HepG2 (cell line): ENCODE data around the gene ERP44. TPM values are rescaled to one million over a fixed set of nuclear protein-coding genes. Genes with fewer than 3 reads are reported as not detected.
A peak's percentile ranks its signal among the peaks of the same experiment; 100 is the strongest.

Experiments used
- ATF7 ChIP-seq, 2 experiments: fragments of 450-650 bp in 1 of 2; sonication (generic) in 1 of 2; formaldehyde crosslinking in 1 of 2; IDR thresholded peaks; 2 replicates each; pipeline versions ENCODE4 v1.4.0 to v1.6.1; 2016 to 2020; ENCODE audit warnings: antibody characterized with exemption in 1 of 2, mild to moderate bottlenecking in 1 of 2, missing genetic modification reagents in 1 of 2
- ELF3 ChIP-seq: IDR thresholded peaks from 2 replicates; pipeline ENCODE4 v1.6.1; 2016; ENCODE audit warnings: missing genetic modification reagents, missing compliant biosample characterization
- ETV5 ChIP-seq: IDR thresholded peaks from 2 replicates; pipeline ENCODE4 v1.6.1; 2018; ENCODE audit warnings: missing biosample characterization, missing genetic modification reagents, inconsistent platforms, borderline replicate concordance
- IKZF1 ChIP-seq: fragments of 450-650 bp; IDR thresholded peaks from 2 replicates; pipeline ENCODE4 v1.7.1; 2016
- PHF8 ChIP-seq: sonication (generic); formaldehyde crosslinking; IDR thresholded peaks from 2 replicates; pipeline ENCODE4 v1.5.0; 2020; ENCODE audit warnings: missing genetic modification reagents
- PRDM10 ChIP-seq: sonication (generic); formaldehyde crosslinking; IDR thresholded peaks from 2 replicates; pipeline ENCODE4 v1.4.0; 2020; ENCODE audit warnings: low read depth, missing genetic modification reagents
- RAD51 ChIP-seq: fragments of 450-650 bp; IDR thresholded peaks from 2 replicates; pipeline ENCODE4 v1.6.1; 2016; ENCODE audit warnings: borderline replicate concordance
- RFX3 ChIP-seq: IDR thresholded peaks from 2 replicates; pipeline ENCODE4 v1.6.1; 2016; ENCODE audit warnings: missing biosample characterization, missing genetic modification reagents
- ZNF142 ChIP-seq: sonication (generic); formaldehyde crosslinking; IDR thresholded peaks from 2 replicates; pipeline ENCODE4 v1.4.0; 2020; ENCODE audit warnings: missing genetic modification reagents
- ZNF225 ChIP-seq: sonication (generic); formaldehyde crosslinking; IDR thresholded peaks from 2 replicates; pipeline ENCODE4 v1.4.0; 2020; ENCODE audit warnings: mild to moderate bottlenecking, missing genetic modification reagents
- ZNF292 ChIP-seq: sonication (generic); formaldehyde crosslinking; IDR thresholded peaks from 2 replicates; pipeline ENCODE4 v1.8.1; 2022; ENCODE audit warnings: mild to moderate bottlenecking, low read depth, missing genetic modification reagents, borderline replicate concordance
- ZNF558 ChIP-seq: sonication (generic); formaldehyde crosslinking; IDR thresholded peaks from 2 replicates; pipeline ENCODE4 v1.9.0; 2022; ENCODE audit warnings: mild to moderate bottlenecking, missing genetic modification reagents, borderline replicate concordance
- polyA plus RNA-seq, 8 experiments: library from polyadenylated mRNA; depleted of rRNA in 3 of 8; stranded (reverse) in 7 of 8; unstranded in 1 of 8; fragments of >200 nt; fragmentation: Illumina TruSeq in 4 of 8; extraction: Trizol in 4 of 8; gene quantifications; 2 replicates each; pipeline versions ENCODE4 v1.2.1 to v1.2.3, GENCODE V29; 2011 to 2016; ENCODE audit warnings: low read depth in 4 of 8, missing spikeins in 1 of 8, mixed read lengths in 1 of 8; ENCODE audit not compliant: insufficient read depth in 1 of 8
- total RNA-seq, 5 experiments: library from RNA; depleted of rRNA; stranded (reverse); fragments of >200 nt; fragmentation: Illumina TruSeq; extraction: Trizol; gene quantifications; 2 replicates each; pipeline ENCODE4 v1.2.3, GENCODE V29; 2016; ENCODE audit warnings: low read depth in 1 of 5
- TF ChIP-seq, protein P1 (sequence below): sonication (generic); formaldehyde crosslinking; IDR thresholded peaks from 2 replicates; pipeline ENCODE4 v1.5.0; 2020; ENCODE audit warnings: mild to moderate bottlenecking, missing genetic modification reagents, borderline replicate concordance
- TF ChIP-seq, protein P2 (sequence below): sonication (generic); formaldehyde crosslinking; IDR thresholded peaks from 2 replicates; pipeline ENCODE4 v1.5.0; 2020; ENCODE audit warnings: mild to moderate bottlenecking, missing genetic modification reagents

Gene ERP44
- total and polyA plus RNA-seq, 2 of the 13 experiments (the other 11 are each of a cell fraction or from before 2014, with no cell fraction given), result 8.9 to 13.8 TPM

DNA sequence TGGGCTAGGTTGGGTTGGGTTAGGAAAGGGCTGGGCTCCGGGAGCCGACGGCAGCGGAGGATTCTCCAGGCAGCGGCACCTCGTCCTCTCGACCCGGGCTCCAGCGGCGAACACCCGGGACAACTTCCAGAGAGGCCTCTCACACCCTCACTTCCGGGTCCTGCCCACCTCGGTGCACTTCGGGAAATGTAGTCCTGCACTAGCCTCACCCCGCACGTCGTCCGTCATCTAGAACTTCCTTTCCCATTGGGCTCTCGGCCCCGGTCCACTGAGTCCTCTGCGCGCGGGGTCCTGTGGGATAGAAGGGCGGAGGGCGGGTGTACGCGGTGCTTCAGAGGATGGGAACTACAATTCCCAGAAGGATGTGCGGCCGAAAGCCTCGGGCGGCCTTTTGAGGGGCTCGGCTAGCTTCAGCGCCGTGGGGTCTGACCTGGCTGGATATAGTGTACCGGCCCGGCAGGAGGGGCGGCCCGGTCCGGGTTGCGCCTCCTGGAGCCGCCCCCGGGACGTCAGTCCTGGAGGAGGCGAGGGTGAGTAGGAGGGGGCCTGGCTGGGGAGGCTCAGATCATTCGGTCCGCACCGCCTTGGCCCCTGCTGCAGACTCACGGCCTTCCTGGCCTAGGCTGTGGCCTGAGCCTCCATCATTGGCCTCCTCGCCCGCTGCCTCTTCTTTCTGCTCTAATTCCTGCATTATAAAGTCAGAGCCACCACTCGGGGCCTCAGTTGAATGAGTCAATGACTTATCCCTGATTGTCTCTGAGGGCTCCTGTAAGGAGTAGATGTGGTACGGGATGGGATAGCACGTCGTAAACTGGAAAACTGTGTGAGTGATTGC, at the start of gene ERP44, which contains the start of gene INVS (continued):
- peak; percentile 25; the same call in 1 of the 2 replicates for TF ChIP-seq ZNF558
- TF ChIP-seq, protein P1, sequence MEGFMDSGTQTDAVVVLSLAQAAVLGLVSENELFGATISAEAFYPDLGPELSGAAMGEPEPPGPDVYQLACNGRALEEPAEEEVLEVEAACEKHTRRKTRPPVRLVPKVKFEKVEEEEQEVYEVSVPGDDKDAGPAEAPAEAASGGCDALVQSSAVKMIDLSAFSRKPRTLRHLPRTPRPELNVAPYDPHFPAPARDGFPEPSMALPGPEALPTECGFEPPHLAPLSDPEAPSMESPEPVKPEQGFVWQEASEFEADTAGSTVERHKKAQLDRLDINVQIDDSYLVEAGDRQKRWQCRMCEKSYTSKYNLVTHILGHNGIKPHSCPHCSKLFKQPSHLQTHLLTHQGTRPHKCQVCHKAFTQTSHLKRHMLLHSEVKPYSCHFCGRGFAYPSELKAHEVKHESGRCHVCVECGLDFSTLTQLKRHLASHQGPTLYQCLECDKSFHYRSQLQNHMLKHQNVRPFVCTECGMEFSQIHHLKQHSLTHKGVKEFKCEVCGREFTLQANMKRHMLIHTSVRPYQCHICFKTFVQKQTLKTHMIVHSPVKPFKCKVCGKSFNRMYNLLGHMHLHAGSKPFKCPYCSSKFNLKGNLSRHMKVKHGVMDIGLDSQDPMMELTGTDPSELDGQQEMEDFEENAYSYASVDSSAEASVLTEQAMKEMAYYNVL (CRISPR knock-in tag), result peak; percentile 43; the same call in 1 of the 2 replicates
- no peak for TF ChIP-seq IKZF1
- no peak for TF ChIP-seq RFX3
- peak; percentile 57; the same call in 1 of the 2 replicates for TF ChIP-seq PRDM10 (CRISPR knock-in tag)
- no peak for TF ChIP-seq RAD51
- TF ChIP-seq, protein P2, sequence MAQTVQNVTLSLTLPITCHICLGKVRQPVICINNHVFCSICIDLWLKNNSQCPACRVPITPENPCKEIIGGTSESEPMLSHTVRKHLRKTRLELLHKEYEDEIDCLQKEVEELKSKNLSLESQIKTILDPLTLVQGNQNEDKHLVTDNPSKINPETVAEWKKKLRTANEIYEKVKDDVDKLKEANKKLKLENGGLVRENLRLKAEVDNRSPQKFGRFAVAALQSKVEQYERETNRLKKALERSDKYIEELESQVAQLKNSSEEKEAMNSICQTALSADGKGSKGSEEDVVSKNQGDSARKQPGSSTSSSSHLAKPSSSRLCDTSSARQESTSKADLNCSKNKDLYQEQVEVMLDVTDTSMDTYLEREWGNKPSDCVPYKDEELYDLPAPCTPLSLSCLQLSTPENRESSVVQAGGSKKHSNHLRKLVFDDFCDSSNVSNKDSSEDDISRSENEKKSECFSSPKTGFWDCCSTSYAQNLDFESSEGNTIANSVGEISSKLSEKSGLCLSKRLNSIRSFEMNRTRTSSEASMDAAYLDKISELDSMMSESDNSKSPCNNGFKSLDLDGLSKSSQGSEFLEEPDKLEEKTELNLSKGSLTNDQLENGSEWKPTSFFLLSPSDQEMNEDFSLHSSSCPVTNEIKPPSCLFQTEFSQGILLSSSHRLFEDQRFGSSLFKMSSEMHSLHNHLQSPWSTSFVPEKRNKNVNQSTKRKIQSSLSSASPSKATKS (CRISPR knock-in tag), result no peak
- TF ChIP-seq ZNF142 (CRISPR knock-in tag), result no peak
- no peak for TF ChIP-seq ATF7 (IDR thresholded peaks at IDR 0.05)
- no peak for TF ChIP-seq ATF7 (CRISPR knock-in tag; IDR thresholded peaks at IDR 0.05)
- peak; percentile 92 for TF ChIP-seq PHF8 (CRISPR knock-in tag)
- TF ChIP-seq ZNF292 (CRISPR knock-in tag), result peak; percentile 43; the same call in 1 of the 2 replicates
- peak; percentile 69 for TF ChIP-seq ELF3 (CRISPR knock-in tag)
- 0 out of 2 replicates have a peak, but pooled peaks have one; percentile 20 for TF ChIP-seq ETV5 (CRISPR knock-in tag)
- no peak for TF ChIP-seq ZNF225 (CRISPR knock-in tag)
